ENCODE results near the gene MAML2. TPM values are rescaled to one million over a fixed set of nuclear protein-coding genes. Genes with fewer than 3 reads are reported as not detected.

MAML2 gene
- total and polyA plus RNA-seq, 2 of the 13 experiments (the other 11 are each of a cell fraction or from before 2014, with no cell fraction given), result 2.3 to 25.9 TPM

DNA sequence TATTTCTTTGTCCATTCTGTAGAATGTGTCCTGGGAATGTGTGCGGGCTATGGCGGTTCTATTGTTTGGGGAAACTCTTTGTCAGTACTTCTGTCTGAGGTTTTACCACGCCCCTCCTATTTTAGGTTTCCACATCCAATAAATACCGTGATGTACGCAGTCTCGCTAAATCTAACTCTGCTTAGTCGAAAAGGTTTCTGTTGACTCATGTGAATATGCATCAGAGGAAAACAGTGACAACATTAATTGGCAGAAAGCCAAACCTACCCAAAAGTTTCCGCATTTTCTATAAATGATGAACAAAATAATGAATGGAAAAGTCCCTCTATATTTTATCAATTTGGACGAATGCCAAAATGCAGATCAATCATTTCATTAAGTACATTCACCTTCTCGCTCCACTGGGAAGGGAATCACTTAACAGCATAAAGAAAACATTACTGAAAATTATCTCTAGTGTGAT lies 143.4 kb downstream of the MAML2 start:
- no peak overlapping the region for H3K4me3 ChIP-seq (replicated peaks in 1 of 3; ENCODE audit: insufficient read depth in 1 of 3, low read depth in 2 of 3, low read length in 3 of 3)
- H3K27ac ChIP-seq (ENCODE audit: extremely low read length, insufficient read depth, low read length), result no peak overlapping the region
- in situ Hi-C loops (cut with HindIII; ENCODE audit: extremely low pct_ligation_motif_present, low pct_unique_long_range_greater_than_20kb), result no loop called here
- DNase-seq (ENCODE audit: low spot score) (no peak), ATAC-seq (no peak), FAIRE-seq (no peak)
- H4K20me1 ChIP-seq (ENCODE audit: insufficient read depth, low read length), result no peaks in the 10 kb centered on the region
- BruUV-seq (replicated peaks), result no TSS peak
- no peak overlapping the region for H3K9ac ChIP-seq (ENCODE audit: insufficient read depth, low read depth, low read length)
- CTCF ChIA-PET (ENCODE audit: low intra/inter-chr PET ratio, low total read pairs), result no interaction called here
- 0 out of 2 replicates have a peak, but pooled peaks have one; percentile 27 for TF ChIP-seq LCORL (IDR thresholded peaks at IDR 0.05)
- no peak for TF ChIP-seq LCORL (CRISPR knock-in tag; IDR thresholded peaks at IDR 0.05)
- TF ChIP-seq BORCS8-MEF2B (CRISPR knock-in tag; IDR thresholded peaks at IDR 0.05), result no peak
- no peak for TF ChIP-seq ZNF431 (CRISPR knock-in tag; IDR thresholded peaks at IDR 0.05; ENCODE audit: borderline replicate concordance, low read depth)
- TF ChIP-seq HMGA1 (CRISPR knock-in tag; conservative IDR thresholded peaks at IDR 0.05), result no peak
- intact Hi-C loops (cut with micrococcal nuclease; ENCODE audit: unreplicated experiment), result no loop called here
- 97% methylated on average over 10 of the region's 10 CpGs for WGBS (ENCODE audit: low lambda C conversion rate)
- H3K4me2 ChIP-seq (ENCODE audit: low read depth, low read length), result no peak overlapping the region
- H3K4me1 ChIP-seq (ENCODE audit: insufficient read depth, low read length), result peaks cover 21% of the 10 kb centered on the region
- no peaks in the 10 kb centered on the region for H3K9me3 ChIP-seq (ENCODE audit: low read length)
- H2AFZ ChIP-seq (ENCODE audit: low read length), result no peak overlapping the region
- H3K36me3 ChIP-seq (replicated peaks in 1 of 2; ENCODE audit: control insufficient read depth in 1 of 2, insufficient read depth in 2 of 2, low read length in 2 of 2), result peaks cover 5 to 6% of the 10 kb centered on the region in 2 experiments
- H3K27me3 ChIP-seq (ENCODE audit: control insufficient read depth in 1 of 2, insufficient read depth in 2 of 2, low read length in 2 of 2), result no peaks in the 10 kb centered on the region
- POLR2A ChIA-PET, result no interaction called here
- H3K79me2 ChIP-seq (ENCODE audit: insufficient read depth, low read length), result peaks cover 2% of the 10 kb centered on the region

DNA sequence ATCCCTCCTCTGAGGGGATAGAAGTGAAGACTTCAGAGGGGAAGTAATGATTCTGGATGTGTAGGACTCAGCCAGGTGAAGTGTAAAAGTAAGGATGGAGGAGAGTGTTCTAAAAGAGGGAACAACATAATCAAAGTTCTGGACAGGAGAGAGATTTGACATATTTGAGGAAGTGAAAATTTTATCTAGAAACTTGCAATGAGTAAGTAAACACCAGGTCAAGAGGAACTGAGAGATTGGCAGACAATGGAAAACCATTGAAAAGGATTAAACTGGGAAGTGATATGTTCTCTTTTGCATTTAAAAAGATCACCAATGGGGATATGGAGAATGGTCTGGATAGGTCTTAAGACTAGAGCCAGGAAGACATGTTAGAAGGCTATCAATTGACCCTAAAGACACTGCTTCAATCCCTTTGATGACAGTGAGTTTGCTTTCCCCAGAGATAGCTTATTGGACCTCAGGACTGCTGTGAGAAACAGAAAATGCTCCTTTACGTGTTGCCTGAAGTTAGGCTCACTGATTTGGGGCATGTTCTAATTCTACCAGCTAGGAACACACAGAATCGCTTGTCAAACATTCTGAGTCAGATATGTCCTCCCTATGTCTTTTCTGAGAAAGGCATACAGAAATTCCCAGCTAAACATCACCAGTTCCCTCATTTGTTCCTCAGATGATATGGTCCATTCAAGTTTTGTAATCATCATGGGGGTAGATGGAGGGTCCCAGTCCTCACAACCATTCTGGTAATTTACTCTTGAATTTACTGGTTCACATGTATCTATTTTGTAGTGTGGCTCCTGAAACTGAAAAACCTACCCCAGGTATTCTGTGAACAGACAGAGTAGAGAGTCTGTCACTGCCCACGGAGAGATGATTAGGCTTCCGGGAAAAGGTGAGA lies 144.9 kb downstream of the MAML2 start:
- H3K9me3 ChIP-seq (ENCODE audit: low read length), result no peaks in the 10 kb centered on the region
- intact Hi-C loops (cut with micrococcal nuclease; ENCODE audit: unreplicated experiment), result no loop called here
- H3K4me2 ChIP-seq (ENCODE audit: low read depth, low read length), result no peak overlapping the region
- H3K4me1 ChIP-seq (ENCODE audit: insufficient read depth, low read length), result peaks cover 21% of the 10 kb centered on the region
- H2AFZ ChIP-seq (ENCODE audit: low read length), result no peak overlapping the region
- in situ Hi-C loops (cut with HindIII; ENCODE audit: extremely low pct_ligation_motif_present, low pct_unique_long_range_greater_than_20kb), result no loop called here
- no peak for ATAC-seq
- POLR2A ChIA-PET, result no interaction called here
- H3K4me3 ChIP-seq (replicated peaks in 1 of 3; ENCODE audit: insufficient read depth in 1 of 3, low read depth in 2 of 3, low read length in 3 of 3), result no peak overlapping the region
- CTCF ChIA-PET (ENCODE audit: low intra/inter-chr PET ratio, low total read pairs), result no interaction called here
- BruUV-seq (replicated peaks), result no TSS peak
- TF ChIP-seq, protein P1, sequence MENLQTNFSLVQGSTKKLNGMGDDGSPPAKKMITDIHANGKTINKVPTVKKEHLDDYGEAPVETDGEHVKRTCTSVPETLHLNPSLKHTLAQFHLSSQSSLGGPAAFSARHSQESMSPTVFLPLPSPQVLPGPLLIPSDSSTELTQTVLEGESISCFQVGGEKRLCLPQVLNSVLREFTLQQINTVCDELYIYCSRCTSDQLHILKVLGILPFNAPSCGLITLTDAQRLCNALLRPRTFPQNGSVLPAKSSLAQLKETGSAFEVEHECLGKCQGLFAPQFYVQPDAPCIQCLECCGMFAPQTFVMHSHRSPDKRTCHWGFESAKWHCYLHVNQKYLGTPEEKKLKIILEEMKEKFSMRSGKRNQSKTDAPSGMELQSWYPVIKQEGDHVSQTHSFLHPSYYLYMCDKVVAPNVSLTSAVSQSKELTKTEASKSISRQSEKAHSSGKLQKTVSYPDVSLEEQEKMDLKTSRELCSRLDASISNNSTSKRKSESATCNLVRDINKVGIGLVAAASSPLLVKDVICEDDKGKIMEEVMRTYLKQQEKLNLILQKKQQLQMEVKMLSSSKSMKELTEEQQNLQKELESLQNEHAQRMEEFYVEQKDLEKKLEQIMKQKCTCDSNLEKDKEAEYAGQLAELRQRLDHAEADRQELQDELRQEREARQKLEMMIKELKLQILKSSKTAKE (CRISPR knock-in tag; IDR thresholded peaks at IDR 0.05; ENCODE audit: borderline replicate concordance), result no peak
- TF ChIP-seq, protein P2, sequence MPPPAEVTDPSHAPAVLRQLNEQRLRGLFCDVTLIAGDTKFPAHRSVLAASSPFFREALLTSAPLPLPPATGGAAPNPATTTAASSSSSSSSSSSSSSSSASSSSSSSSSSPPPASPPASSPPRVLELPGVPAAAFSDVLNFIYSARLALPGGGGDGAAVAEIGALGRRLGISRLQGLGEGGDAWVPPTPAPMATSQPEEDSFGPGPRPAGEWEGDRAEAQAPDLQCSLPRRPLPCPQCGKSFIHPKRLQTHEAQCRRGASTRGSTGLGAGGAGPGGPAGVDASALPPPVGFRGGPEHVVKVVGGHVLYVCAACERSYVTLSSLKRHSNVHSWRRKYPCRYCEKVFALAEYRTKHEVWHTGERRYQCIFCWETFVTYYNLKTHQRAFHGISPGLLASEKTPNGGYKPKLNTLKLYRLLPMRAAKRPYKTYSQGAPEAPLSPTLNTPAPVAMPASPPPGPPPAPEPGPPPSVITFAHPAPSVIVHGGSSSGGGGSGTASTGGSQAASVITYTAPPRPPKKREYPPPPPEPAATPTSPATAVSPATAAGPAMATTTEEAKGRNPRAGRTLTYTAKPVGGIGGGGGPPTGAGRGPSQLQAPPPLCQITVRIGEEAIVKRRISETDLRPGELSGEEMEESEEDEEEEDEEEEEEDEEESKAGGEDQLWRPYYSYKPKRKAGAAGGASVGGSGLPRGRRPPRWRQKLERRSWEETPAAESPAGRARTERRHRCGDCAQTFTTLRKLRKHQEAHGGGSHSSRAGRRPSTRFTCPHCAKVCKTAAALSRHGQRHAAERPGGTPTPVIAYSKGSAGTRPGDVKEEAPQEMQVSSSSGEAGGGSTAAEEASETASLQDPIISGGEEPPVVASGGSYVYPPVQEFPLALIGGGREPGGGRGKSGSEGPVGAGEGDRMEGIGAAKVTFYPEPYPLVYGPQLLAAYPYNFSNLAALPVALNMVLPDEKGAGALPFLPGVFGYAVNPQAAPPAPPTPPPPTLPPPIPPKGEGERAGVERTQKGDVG (CRISPR knock-in tag; IDR thresholded peaks at IDR 0.05; ENCODE audit: borderline replicate concordance), result no peak
- TF ChIP-seq RFXANK (CRISPR knock-in tag; IDR thresholded peaks at IDR 0.05) (no peak), ZNF790 (CRISPR knock-in tag; IDR thresholded peaks at IDR 0.05; ENCODE audit: borderline replicate concordance) (no peak)
- H3K9ac ChIP-seq (ENCODE audit: insufficient read depth, low read depth, low read length), result no peak overlapping the region
- no peaks in the 10 kb centered on the region for H4K20me1 ChIP-seq (ENCODE audit: insufficient read depth, low read length)
- no peaks in the 10 kb centered on the region for H3K79me2 ChIP-seq (ENCODE audit: insufficient read depth, low read length)
- H3K27ac ChIP-seq (ENCODE audit: extremely low read length, insufficient read depth, low read length), result no peak overlapping the region
- no peak for FAIRE-seq
- DNase-seq (ENCODE audit: low spot score), result no peak
- 99% methylated on average over 4 of the region's 4 CpGs for WGBS (ENCODE audit: low lambda C conversion rate)
- no peaks in the 10 kb centered on the region for H3K27me3 ChIP-seq (ENCODE audit: control insufficient read depth in 1 of 2, insufficient read depth in 2 of 2, low read length in 2 of 2)
- peaks cover 3 to 6% of the 10 kb centered on the region in 2 experiments for H3K36me3 ChIP-seq (replicated peaks in 1 of 2; ENCODE audit: control insufficient read depth in 1 of 2, insufficient read depth in 2 of 2, low read length in 2 of 2)
